Inflammatory macrophage treated with lipopolysaccharide for 1 hour (primary cell): ENCODE results near the gene KIR2DL1.
"Not testable (repeated sequence)": the region's sequence is repeated elsewhere in the genome, so short reads cannot be mapped to it uniquely, and the experiment has no call there.

Experiments
- DNase-seq, 2 donors: peaks; one replicate each; pipeline ENCODE4 v3.0.0-alpha.2; 2020 to 2022

The KIR2DL1 gene

DNA sequence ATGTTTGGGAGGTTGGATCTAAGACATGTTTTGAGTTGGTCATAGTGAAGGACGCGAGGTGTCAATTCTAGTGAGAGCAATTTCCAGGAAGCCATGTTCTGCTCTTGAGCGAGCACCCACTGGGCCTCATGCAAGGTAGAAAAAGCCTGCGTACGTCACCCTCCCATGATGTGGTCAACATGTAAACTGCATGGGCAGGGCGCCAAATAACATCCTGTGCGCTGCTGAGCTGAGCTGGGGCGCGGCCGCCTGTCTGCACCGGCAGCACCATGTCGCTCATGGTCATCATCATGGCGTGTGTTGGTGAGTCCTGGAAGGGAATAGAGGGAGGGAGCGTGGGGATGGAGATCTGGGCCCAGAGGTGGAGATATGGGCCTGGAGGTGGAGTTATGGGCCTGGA lies 62.9 kb downstream of the KIR2DL1 start, which contains the start of gene KIR2DS4:
Gene KIR2DS4 (plus strand): TSS at position 181 of the 400 bp plus-strand sequence.
- DNase-seq: not testable (repeated sequence)
